IMR-90 (cell line): ENCODE results near the gene RFX1. TPM values are rescaled to one million over a fixed set of nuclear protein-coding genes. Genes with fewer than 3 reads are reported as not detected.

Source experiments
- ATAC-seq: fragments of 200-7000 bp; cut with Tn5 transposase; 2 replicates; pipeline ENCODE4 v1.9.1; 2020; ENCODE audit warnings: low read depth, mild to moderate bottlenecking, moderate library complexity
- BruUV-seq: library from RNA; stranded (reverse); fragments of 400-500 nt; replicated peaks from 2 replicates; lab custom pipeline; 2021; lab: Mats Ljungman, UMichigan
- CTCF ChIA-PET: fragments of 300-600 bp; formaldehyde crosslinking; extraction: SDS; loops from one replicate; lab custom pipeline; 2021; ENCODE audit warnings: antibody characterized with exemption; lab: Yijun Ruan, JAX
- POLR2A ChIA-PET: fragments of 300-600 bp; sonication (Branson Sonifier 250); formaldehyde crosslinking; loops from one replicate; lab custom pipeline; 2022; ENCODE audit warnings: antibody characterized with exemption; ENCODE audit not compliant: unreplicated experiment; lab: Charles Lee
- DNase-seq: peaks from one replicate; pipeline ENCODE4 v3.0.0; 2013
- H2AFZ ChIP-seq: replicated peaks from 2 replicates; pipeline ENCODE3; 2013; ENCODE audit warnings: low read length, mild to moderate bottlenecking; ENCODE audit not compliant: poor library complexity
- H2AK5ac ChIP-seq: 2 replicates; pipeline ENCODE4 v1.6.1; 2013; ENCODE audit warnings: low read depth, low read length, inconsistent platforms
- H2AK9ac ChIP-seq: replicated peaks from 2 replicates; pipeline ENCODE3; 2013; ENCODE audit warnings: mild to moderate bottlenecking, low read depth, low read length, moderate library complexity; ENCODE audit not compliant: poor library complexity
- H2BK120ac ChIP-seq: 2 replicates; pipeline ENCODE4 v1.6.1; 2013; ENCODE audit warnings: low read depth, low read length, inconsistent platforms
- H2BK15ac ChIP-seq: 3 replicates; pipeline ENCODE4 v1.6.1; 2013; ENCODE audit warnings: low read depth, low read length, inconsistent platforms
- H2BK20ac ChIP-seq: 2 replicates; pipeline ENCODE4 v1.6.1; 2013; ENCODE audit warnings: low read depth, mild to moderate bottlenecking, inconsistent platforms, low read length, moderate library complexity
- H2BK5ac ChIP-seq: 2 replicates; pipeline ENCODE4 v1.6.1; 2013; ENCODE audit warnings: mild to moderate bottlenecking, low read depth, low read length, inconsistent platforms; ENCODE audit not compliant: poor library complexity, severe bottlenecking
- H3K14ac ChIP-seq: replicated peaks from 2 replicates; pipeline ENCODE4 v1.6.1; 2013; ENCODE audit warnings: low read depth, low read length, inconsistent platforms
- H3K18ac ChIP-seq: 2 replicates; pipeline ENCODE4 v1.6.1; 2013; ENCODE audit warnings: low read depth, low read length, control low read depth
- H3K23ac ChIP-seq: 2 replicates; pipeline ENCODE4 v1.6.1; 2013; ENCODE audit warnings: low read depth, low read length, inconsistent platforms
- H3K27ac ChIP-seq: 2 replicates; pipeline ENCODE4 v1.5.1; 2013; ENCODE audit warnings: mild to moderate bottlenecking, control low read depth, low read length; ENCODE audit not compliant: insufficient read depth
- H3K27me3 ChIP-seq: 2 replicates; pipeline ENCODE4 v1.6.1; 2013; ENCODE audit warnings: low read length; ENCODE audit not compliant: control insufficient read depth, insufficient read depth
- H3K36me3 ChIP-seq: 2 replicates; pipeline ENCODE4 v1.6.1; 2013; ENCODE audit warnings: low read length, mixed read lengths; ENCODE audit not compliant: control insufficient read depth, insufficient read depth
- H3K4ac ChIP-seq: 2 replicates; pipeline ENCODE4 v1.6.1; 2013; ENCODE audit warnings: low read depth, low read length, inconsistent platforms
- H3K4me1 ChIP-seq: 2 replicates; pipeline ENCODE4 v1.6.1; 2013; ENCODE audit warnings: low read length, mixed read lengths; ENCODE audit not compliant: control insufficient read depth, insufficient read depth
- H3K4me2 ChIP-seq: 2 replicates; pipeline ENCODE4 v1.6.1; 2013; ENCODE audit warnings: low read depth, mild to moderate bottlenecking, control low read depth, low read length, moderate library complexity
- H3K4me3 ChIP-seq: 2 replicates; pipeline ENCODE4 v1.5.1; 2013; ENCODE audit warnings: low read depth, mild to moderate bottlenecking, control low read depth, low read length, moderate library complexity; ENCODE audit not compliant: insufficient read depth
- H3K56ac ChIP-seq: 2 replicates; pipeline ENCODE4 v1.6.1; 2013; ENCODE audit warnings: low read length, inconsistent platforms; ENCODE audit not compliant: insufficient read depth; ENCODE audit errors: extremely low read depth
- H3K79me1 ChIP-seq, 2 experiments: 2 replicates each; pipeline ENCODE4 v1.6.1; 2013; ENCODE audit warnings: low read length in 2 of 2, inconsistent platforms in 1 of 2, low read depth in 1 of 2
- H3K9ac ChIP-seq: 2 replicates; pipeline ENCODE4 v1.6.1; 2013; ENCODE audit warnings: low read depth, low read length, control low read depth
- H3K9me1 ChIP-seq: 2 replicates; pipeline ENCODE4 v1.6.1; 2013; ENCODE audit warnings: low read length, inconsistent platforms; ENCODE audit not compliant: insufficient read depth
- H3K9me3 ChIP-seq: 2 replicates; pipeline ENCODE4 v1.6.1; 2013; ENCODE audit warnings: low read length; ENCODE audit not compliant: control insufficient read depth, insufficient read depth
- H4K20me1 ChIP-seq: 2 replicates; pipeline ENCODE4 v1.6.1; 2013; ENCODE audit warnings: low read length, inconsistent platforms; ENCODE audit not compliant: insufficient read depth
- H4K5ac ChIP-seq: 2 replicates; pipeline ENCODE4 v1.6.1; 2013; ENCODE audit warnings: mild to moderate bottlenecking, low read depth, low read length, control low read depth
- H4K8ac ChIP-seq, 2 experiments: 2 replicates each; pipeline ENCODE4 v1.6.1; 2013; ENCODE audit warnings: low read depth in 2 of 2, low read length in 2 of 2, control low read depth in 1 of 2, inconsistent platforms in 1 of 2
- H4K91ac ChIP-seq: 2 replicates; pipeline ENCODE4 v1.6.1; 2013; ENCODE audit warnings: low read depth, low read length, inconsistent platforms; ENCODE audit not compliant: insufficient read depth
- BHLHE40 ChIP-seq: fragments of 150-350 bp; IDR thresholded peaks from 2 replicates; pipeline ENCODE4 v1.6.1; 2016; ENCODE audit warnings: mild to moderate bottlenecking, low read depth, low read length
- MAFK ChIP-seq: IDR thresholded peaks from 2 replicates; pipeline ENCODE4 v1.6.1; 2012; ENCODE audit warnings: low read depth, low read length, improper control_type of control experiment
- MXI1 ChIP-seq: IDR thresholded peaks from 2 replicates; pipeline ENCODE4 v1.6.1; 2012; ENCODE audit warnings: low read depth, mild to moderate bottlenecking, low read length, moderate library complexity, borderline replicate concordance
- RAD21 ChIP-seq: IDR thresholded peaks from 2 replicates; pipeline ENCODE4 v1.6.1; 2012; ENCODE audit warnings: low read length, improper control_type of control experiment
- RFX5 ChIP-seq: IDR thresholded peaks from 2 replicates; pipeline ENCODE4 v1.8.0; 2012; ENCODE audit warnings: low read depth, mild to moderate bottlenecking, low read length, moderate library complexity
- SMC3 ChIP-seq: fragments of 150-350 bp; IDR thresholded peaks from 2 replicates; pipeline ENCODE4 v1.6.1; 2016; ENCODE audit warnings: low read depth, mild to moderate bottlenecking, antibody characterized with exemption, low read length, moderate library complexity
- WGBS, 2 experiments: methylation state at CpG; one replicate each; pipeline versions ENCODE4 v1.1.5 to v1.1.7; 2013; ENCODE audit warnings: missing lambda C conversion rate in 2 of 2; ENCODE audit not compliant: insufficient read length in 1 of 2; ENCODE audit errors: extremely low coverage in 2 of 2; 5-methylcytosine and 5-hydroxymethylcytosine counted together
- dilution Hi-C: fragments of 300-500 bp; cut with HindIII; formaldehyde crosslinking; loops from one replicate; pipeline ENCODE4 v1.14.3; 2018; ENCODE audit warnings: low sequenced_read_pairs; ENCODE audit not compliant: unreplicated experiment
- in situ Hi-C: fragments of 300-500 bp; cut with MboI; formaldehyde crosslinking; loops from 3 replicates; pipeline ENCODE4 v1.14.3; 2019; ENCODE audit warnings: low sequenced_read_pairs, inconsistent platforms, mixed read lengths
- intact Hi-C: fragments of 100-400 bp; cut with micrococcal nuclease; formaldehyde crosslinking; loops from 2 replicates; pipeline ENCODE4 v1.10.0; 2022
- polyA plus RNA-seq, 3 experiments: library from polyadenylated mRNA; depleted of rRNA; stranded (reverse); fragments of >200 nt; gene quantifications; 2 replicates each; pipeline ENCODE4 v1.2.3, GENCODE V29; 2012; ENCODE audit warnings: low replicate concordance in 1 of 3
- total RNA-seq: library from RNA; depleted of rRNA; stranded (reverse); fragments of >200 nt; gene quantifications from 2 replicates; pipeline ENCODE4 v1.2.3, GENCODE V29; 2012
- TF ChIP-seq, protein P1 (sequence below): conservative IDR thresholded peaks from 2 replicates; pipeline ENCODE4 v1.5.1; 2012; ENCODE audit warnings: mild to moderate bottlenecking, low read depth, low read length, improper control_type of control experiment

RFX1 gene
- total and polyA plus RNA-seq, 2 of the 4 experiments (the other 2 are of a cell fraction): 0.36 to 3.1 TPM

DNA sequence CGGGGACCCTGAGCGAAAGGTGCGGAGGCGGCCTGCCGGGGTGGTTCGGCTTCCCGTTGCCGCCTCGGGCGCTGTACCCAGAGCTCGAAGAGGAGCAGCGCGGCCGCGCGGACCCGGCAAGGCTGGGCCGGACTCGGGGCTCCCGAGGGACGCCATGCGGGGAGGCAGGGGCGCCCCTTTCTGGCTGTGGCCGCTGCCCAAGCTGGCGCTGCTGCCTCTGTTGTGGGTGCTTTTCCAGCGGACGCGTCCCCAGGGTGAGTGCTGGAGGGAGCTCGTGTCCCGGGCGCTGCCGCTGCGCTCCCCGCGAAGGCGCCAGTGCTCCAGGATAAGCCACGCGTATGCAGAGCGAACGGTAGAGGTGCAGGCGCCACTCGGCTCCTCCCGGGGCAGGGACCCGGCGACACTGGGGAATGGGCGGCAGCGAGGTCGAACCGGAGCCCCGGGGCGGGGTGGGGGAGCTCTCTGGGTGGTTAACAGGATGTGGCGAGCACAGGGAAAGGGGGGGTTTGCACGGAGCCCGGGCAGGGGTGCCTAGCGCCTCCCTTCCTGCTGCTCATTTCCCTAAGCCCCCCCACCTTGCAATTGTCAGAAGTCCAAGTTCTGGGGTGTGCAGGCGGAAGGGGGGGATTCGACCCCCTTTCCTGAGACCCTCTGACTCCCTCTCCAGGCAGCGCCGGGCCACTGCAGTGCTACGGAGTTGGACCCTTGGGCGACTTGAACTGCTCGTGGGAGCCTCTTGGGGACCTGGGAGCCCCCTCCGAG is 25.8 kb upstream of the RFX1 start, which contains the start of gene IL27RA:
Gene IL27RA (plus strand): TSS at position 44 of the 762 bp plus-strand sequence. CDS start 111 bp downstream, at position 155.
- peak within 1 kb of the TSS; percentile 32; the same call in 1 of the 2 replicates for H3K23ac ChIP-seq
- H3K56ac ChIP-seq: no peak within 1 kb of the TSS
- no peak within 1 kb of the TSS for H4K5ac ChIP-seq
- H3K18ac ChIP-seq: no peak within 1 kb of the TSS
- peak within 1 kb of the TSS in 1 of 2 experiments; percentile 11; a peak in 1 of 4 replicates for H4K8ac ChIP-seq
- no peaks in the 10 kb centered on the region for H3K36me3 ChIP-seq
- ChIA-PET POLR2A (interaction anchor here (0.6 kb wide), 1 partner anchor 37 kb away, joined by 5 read pairs; no protein-coding TSS in a partner anchor), CTCF (interaction anchor here (0.8 to 1.8 kb wide), 5 partner anchors 9 to 21 kb away, joined by 3 to 7 read pairs (median 4); no protein-coding TSS in a partner anchor)
- H2BK15ac ChIP-seq: no peak within 1 kb of the TSS
- peaks cover 30% of the 10 kb centered on the region for H3K27me3 ChIP-seq
- dilution Hi-C loops: no loop called here
- H3K4me1 ChIP-seq: no peaks in the 10 kb centered on the region
- no peak within 1 kb of the TSS for H2BK120ac ChIP-seq
- no peak within 1 kb of the TSS for H4K91ac ChIP-seq
- H2BK20ac ChIP-seq: no peak within 1 kb of the TSS
- H2BK5ac ChIP-seq: no peak within 1 kb of the TSS
- H4K20me1 ChIP-seq: no peaks in the 10 kb centered on the region
- BruUV-seq: no TSS peak
- H3K9me1 ChIP-seq: no peaks in the 10 kb centered on the region
- H3K9me3 ChIP-seq: no peaks in the 10 kb centered on the region; the same call in 1 of the 2 replicates
- H3K4me2 ChIP-seq: peak within 1 kb of the TSS; percentile 84
- 0% methylated on average over 16 of the region's 63 CpGs; no CpG with 5 or more reads in 1 of the 2 experiments for WGBS, 2 experiments
- in situ Hi-C loops: no loop called here
- peak; percentile 31 for DNase-seq
- no peaks in the 10 kb centered on the region for H3K79me1 ChIP-seq
- peak within 1 kb of the TSS; percentile 10 for H3K9ac ChIP-seq
- intact Hi-C loops: no loop called here
- no peak within 1 kb of the TSS for H3K14ac ChIP-seq
- TF ChIP-seq, protein P1, sequence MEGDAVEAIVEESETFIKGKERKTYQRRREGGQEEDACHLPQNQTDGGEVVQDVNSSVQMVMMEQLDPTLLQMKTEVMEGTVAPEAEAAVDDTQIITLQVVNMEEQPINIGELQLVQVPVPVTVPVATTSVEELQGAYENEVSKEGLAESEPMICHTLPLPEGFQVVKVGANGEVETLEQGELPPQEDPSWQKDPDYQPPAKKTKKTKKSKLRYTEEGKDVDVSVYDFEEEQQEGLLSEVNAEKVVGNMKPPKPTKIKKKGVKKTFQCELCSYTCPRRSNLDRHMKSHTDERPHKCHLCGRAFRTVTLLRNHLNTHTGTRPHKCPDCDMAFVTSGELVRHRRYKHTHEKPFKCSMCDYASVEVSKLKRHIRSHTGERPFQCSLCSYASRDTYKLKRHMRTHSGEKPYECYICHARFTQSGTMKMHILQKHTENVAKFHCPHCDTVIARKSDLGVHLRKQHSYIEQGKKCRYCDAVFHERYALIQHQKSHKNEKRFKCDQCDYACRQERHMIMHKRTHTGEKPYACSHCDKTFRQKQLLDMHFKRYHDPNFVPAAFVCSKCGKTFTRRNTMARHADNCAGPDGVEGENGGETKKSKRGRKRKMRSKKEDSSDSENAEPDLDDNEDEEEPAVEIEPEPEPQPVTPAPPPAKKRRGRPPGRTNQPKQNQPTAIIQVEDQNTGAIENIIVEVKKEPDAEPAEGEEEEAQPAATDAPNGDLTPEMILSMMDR: peak; percentile 56
- TF ChIP-seq RAD21: peak; percentile 35
- 0 out of 2 replicates have a peak, but pooled peaks have one; percentile 22 for TF ChIP-seq MXI1
- no peak for TF ChIP-seq RFX5
- 0 out of 2 replicates have a peak, but pooled peaks have one; percentile 17 for TF ChIP-seq SMC3
- no peak for TF ChIP-seq BHLHE40
- TF ChIP-seq MAFK: no peak
- peak within 1 kb of the TSS; percentile 93 for H2AFZ ChIP-seq
- H3K27ac ChIP-seq: no peak within 1 kb of the TSS
- peak within 1 kb of the TSS; percentile 44; the same call in 1 of the 2 replicates for H2AK5ac ChIP-seq
- H2AK9ac ChIP-seq: peak within 1 kb of the TSS; percentile 87
- peak within 1 kb of the TSS; percentile 60 for H3K4me3 ChIP-seq
- H3K4ac ChIP-seq: no peak within 1 kb of the TSS
- ATAC-seq: peak; percentile 85
